NCI-H82 treated with DMSO at 0.1 percent for 48 hours (cell line): ENCODE results near the gene WEE2.

ENCODE experiments used
- DNase-seq: peaks from one replicate; lab custom pipeline; 2025; ENCODE audit not compliant: unreplicated experiment; lab: John Stamatoyannopoulos, UW

WEE2 gene

GRCh38 chr7:141708351-141708750 lies at the start of gene WEE2:
WEE2 (plus strand) TSS chr7:141708353; CDS start chr7:141708759, 406 bp downstream.
- no peak for DNase-seq

- no peak for DNase-seq
Measured at GRCh38 chr7:141659501-141659900, 48.7 kb upstream of the WEE2 start.

GRCh38 chr7:141660259-141660658 lies 47.9 kb upstream of the WEE2 start:
- DNase-seq: no peak

GRCh38 chr7:141663081-141663849 lies 44.9 kb upstream of the WEE2 start:
- DNase-seq: no peak

DNA sequence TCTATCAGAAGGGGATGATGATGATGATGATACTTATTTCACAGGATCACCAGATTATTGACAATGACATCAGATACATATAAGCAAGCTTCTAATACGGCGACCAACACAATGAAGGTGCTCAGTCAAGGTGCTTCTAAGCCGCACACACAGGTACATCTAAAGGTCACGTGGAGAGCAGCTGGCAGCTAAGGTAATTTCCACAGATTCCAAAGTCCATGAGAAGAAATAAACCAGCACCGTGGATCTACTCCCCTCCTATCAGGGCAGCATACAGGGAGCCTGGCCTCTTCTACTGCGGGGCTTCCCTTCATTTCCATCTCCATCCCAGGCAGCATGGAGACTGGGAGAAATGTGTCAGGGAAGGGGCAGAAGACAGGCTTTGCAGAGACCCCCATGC lies 43.7 kb upstream of the WEE2 start:
- no peak for DNase-seq

- no peak for DNase-seq
Measured at GRCh38 chr7:141665208-141666035, 42.7 kb upstream of the WEE2 start.

GRCh38 chr7:141666071-141666470 lies 42.1 kb upstream of the WEE2 start:
- DNase-seq: no peak

GRCh38 chr7:141668853-141669252 lies 39.3 kb upstream of the WEE2 start:
- no peak for DNase-seq

DNA sequence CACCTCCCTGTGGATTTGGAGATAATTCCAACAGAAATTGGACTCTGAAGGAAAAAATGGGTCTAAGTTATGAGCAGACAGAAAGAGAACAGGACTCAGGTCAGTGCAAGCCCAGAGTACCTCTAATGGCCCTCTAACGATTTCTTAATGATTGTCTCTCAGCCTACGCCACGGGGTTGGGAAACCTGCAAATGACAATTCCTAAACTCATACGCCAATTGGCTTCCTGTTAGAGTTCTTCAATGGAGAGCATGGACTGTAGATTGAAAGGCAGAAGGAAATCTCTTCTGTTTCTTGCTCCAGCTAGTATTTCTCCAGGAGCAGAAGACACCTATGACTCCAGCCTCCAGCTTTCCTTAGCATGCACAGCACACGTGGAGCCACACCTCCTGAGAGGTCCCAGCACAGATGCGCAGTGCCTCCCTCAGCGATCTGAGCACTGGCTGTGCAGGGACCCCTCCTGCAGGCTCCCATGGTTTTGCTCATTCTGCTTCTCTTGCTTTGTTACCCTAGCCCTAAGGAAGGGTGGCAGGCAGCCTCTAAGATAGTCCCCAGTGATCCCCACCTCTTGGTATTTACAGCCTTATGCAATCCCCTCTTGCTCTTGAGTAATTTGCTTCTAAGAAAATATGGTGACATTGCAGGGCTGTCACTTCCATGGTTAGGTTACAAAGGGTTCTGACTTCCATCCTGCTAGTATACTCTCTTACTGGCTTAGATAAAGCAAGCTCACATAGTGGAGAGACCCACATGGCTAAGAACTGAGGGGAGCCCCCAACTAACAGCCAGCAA lies 36.3 kb upstream of the WEE2 start:
- DNase-seq: no peak

- no peak for DNase-seq
Measured at GRCh38 chr7:141673346-141673745, 34.8 kb upstream of the WEE2 start.

DNA sequence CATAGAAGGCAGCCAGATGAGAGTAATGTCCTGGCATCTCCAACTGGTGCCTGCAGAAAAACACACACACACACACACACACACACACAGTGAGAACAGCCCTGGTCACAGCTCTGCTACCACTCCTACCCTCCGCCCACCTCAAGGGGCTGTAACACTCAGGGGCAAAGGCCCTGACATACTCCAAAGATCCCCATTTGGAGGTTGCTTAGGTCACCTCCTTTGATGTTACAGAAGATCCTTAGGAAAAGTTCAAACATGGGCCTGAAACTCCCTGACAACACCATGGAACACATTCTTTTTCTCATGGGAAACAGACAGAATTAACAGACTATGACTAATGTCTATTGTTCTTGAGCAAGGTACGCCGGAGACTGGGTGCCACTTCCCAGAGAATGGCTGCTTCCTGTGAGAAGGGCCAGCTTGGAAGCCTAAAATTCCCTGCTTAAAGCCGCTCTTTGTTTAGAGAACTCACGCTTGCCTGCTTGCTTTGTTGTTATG lies 33.9 kb upstream of the WEE2 start:
- no peak for DNase-seq

DNA sequence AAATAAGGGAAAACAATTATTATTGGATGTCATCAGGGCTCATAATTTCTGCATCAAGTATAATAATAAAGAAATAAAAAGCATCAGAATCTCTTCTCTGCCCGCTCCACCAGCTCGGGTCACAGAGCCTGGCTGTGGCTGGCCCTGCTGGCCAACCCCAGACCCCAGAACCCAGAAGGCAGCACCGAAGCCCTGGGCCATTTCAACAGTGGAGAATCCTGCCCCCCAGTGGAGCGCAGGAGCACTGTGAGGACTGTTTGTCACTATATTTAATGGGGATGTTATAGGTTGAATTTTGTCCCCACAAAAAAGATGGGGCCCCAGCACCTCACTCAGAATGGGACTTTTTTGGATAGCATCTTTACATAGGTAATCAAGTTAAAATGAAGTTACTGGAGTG lies 33.5 kb upstream of the WEE2 start:
- no peak for DNase-seq

DNA sequence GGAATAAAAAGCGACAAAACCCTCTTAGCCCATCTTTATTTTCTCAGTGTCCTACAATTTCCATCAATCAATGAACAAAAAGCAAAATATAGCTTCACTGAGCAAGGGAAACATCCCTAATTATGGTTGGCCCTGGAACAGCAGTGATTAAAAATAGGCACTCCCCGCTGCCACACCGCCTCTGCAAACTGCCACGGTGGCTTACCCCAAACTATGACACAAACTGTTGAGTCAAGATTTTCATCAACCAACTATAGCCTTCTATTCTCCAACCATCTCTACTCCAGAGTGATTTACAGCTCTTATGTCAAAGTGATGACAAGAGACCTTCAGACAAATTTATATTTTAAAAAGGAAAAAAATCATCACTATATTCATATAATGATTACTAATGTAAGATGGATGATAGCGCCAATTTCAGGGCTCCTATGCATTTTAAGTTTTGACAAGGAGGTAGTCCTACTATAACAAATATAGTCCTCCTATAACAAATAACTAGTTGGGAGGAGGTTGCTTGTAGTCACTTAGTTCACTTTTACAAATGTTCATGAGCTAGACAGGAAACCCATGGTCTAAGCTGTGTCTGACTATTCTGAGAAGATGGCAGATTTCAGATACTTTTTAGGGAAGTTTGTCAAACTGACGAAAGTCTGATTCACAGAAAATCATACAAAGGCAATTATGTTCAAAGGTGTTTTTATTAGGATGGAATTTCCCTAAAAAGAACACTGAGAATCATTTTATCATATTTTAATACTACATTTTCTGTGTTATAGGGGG lies 32.5 kb upstream of the WEE2 start:
- no peak for DNase-seq

- DNase-seq: no peak
Measured at GRCh38 chr7:141676618-141677017, 31.5 kb upstream of the WEE2 start.

GRCh38 chr7:141679014-141679413 lies 29.1 kb upstream of the WEE2 start:
- DNase-seq: no peak

- DNase-seq: no peak
Measured at GRCh38 chr7:141685285-141686023, 22.7 kb upstream of the WEE2 start.

GRCh38 chr7:141686074-141686473 lies 22.1 kb upstream of the WEE2 start:
- DNase-seq: no peak

- no peak for DNase-seq
Measured at GRCh38 chr7:141686670-141687069, 21.5 kb upstream of the WEE2 start.

GRCh38 chr7:141688043-141688442 lies 20.1 kb upstream of the WEE2 start:
- DNase-seq: no peak
